HEK293 (cell line): ENCODE data around the gene CHRD.

ENCODE experiments used
- CTCF ChIP-seq: fragments of 450-650 bp; formaldehyde crosslinking; IDR thresholded peaks from 2 replicates; pipeline ENCODE4 v1.5.1; 2016; ENCODE audit warnings: missing biosample characterization, missing genetic modification characterization
- MZF1 ChIP-seq: fragments of 450-650 bp; formaldehyde crosslinking; IDR thresholded peaks from 2 replicates; pipeline ENCODE4 v1.5.1; 2017; ENCODE audit warnings: missing biosample characterization, missing genetic modification characterization, borderline replicate concordance
- REST ChIP-seq: fragments of 450-650 bp; formaldehyde crosslinking; IDR thresholded peaks from 2 replicates; pipeline ENCODE4 v1.5.1; 2016; ENCODE audit warnings: missing biosample characterization, missing genetic modification characterization
- SCRT1 ChIP-seq: fragments of 450-650 bp; formaldehyde crosslinking; IDR thresholded peaks from 2 replicates; pipeline ENCODE4 v1.5.1; 2016; ENCODE audit warnings: missing biosample characterization, missing genetic modification characterization, borderline replicate concordance
- YY1 ChIP-seq: fragments of 450-650 bp; formaldehyde crosslinking; IDR thresholded peaks from 2 replicates; pipeline ENCODE4 v1.5.1; 2018; ENCODE audit warnings: missing biosample characterization, missing genetic modification characterization
- ZBTB8A ChIP-seq: fragments of 450-650 bp; formaldehyde crosslinking; IDR thresholded peaks from 2 replicates; pipeline ENCODE4 v1.5.1; 2016; ENCODE audit warnings: missing biosample characterization, missing genetic modification characterization
- ZNF518A ChIP-seq: fragments of 450-650 bp; formaldehyde crosslinking; conservative IDR thresholded peaks from 2 replicates; pipeline ENCODE4 v1.5.1; 2016; ENCODE audit warnings: low read depth, missing biosample characterization, missing genetic modification characterization
- ZNF701 ChIP-seq: fragments of 450-650 bp; formaldehyde crosslinking; IDR thresholded peaks from 2 replicates; pipeline ENCODE4 v1.5.1; 2016; ENCODE audit warnings: missing biosample characterization, missing genetic modification characterization
- ZNF707 ChIP-seq: fragments of 450-650 bp; formaldehyde crosslinking; IDR thresholded peaks from 2 replicates; pipeline ENCODE4 v1.5.1; 2016; ENCODE audit warnings: missing biosample characterization, missing genetic modification characterization

- no peak for TF ChIP-seq CTCF (tag by site-specific recombination)
- no peak for TF ChIP-seq MZF1 (tag by site-specific recombination)
- no peak for TF ChIP-seq YY1 (tag by site-specific recombination)
- TF ChIP-seq ZNF701 (tag by site-specific recombination): no peak
- TF ChIP-seq ZNF707 (tag by site-specific recombination): no peak
- TF ChIP-seq ZNF518A (tag by site-specific recombination): no peak
- no peak for TF ChIP-seq SCRT1 (tag by site-specific recombination)
- TF ChIP-seq ZBTB8A (tag by site-specific recombination): no peak
- no peak for TF ChIP-seq REST (tag by site-specific recombination)
Observed at GRCh38 chr3:184353546-184353941, 26.3 kb upstream of the CHRD start.
